PC-9 (cell line): ENCODE results near the gene ARNT2.
"Not testable (repeated sequence)": the region's sequence is repeated elsewhere in the genome, so short reads cannot be mapped to it uniquely, and the experiment has no call there.

Source experiments
- CTCF ChIP-seq: fragments of 200-600 bp; sonication (generic); conservative IDR thresholded peaks from 2 replicates; pipeline ENCODE4 v1.6.1; 2017; ENCODE audit warnings: mixed run types, antibody characterized with exemption, mild to moderate bottlenecking, moderate library complexity
- EZH2 ChIP-seq: fragments of 200-600 bp; sonication (generic); IDR thresholded peaks from 2 replicates; pipeline ENCODE4 v1.8.0; 2017; ENCODE audit warnings: antibody characterized with exemption, low read depth

DNA sequence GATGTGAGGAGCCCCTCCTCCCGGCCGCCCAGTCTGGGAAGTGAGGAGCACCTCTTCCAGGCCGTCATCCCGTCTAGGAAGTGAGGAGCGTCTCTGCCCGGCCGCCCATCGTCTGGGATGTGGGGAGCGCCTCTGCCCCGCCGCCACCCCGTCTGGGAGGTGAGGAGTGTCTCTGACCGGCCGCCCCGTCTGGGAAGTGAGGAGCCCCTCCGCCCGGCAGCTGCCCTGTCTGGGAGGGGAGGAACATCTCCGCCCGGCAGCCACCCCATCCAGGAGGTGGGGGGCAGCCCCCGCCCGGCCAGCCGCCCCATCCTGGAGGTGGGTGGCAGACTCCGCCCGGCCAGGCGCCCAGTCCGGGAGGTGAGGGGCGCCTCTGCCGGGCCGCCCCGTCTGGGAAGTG is 243.2 kb downstream of the ARNT2 start:
- TF ChIP-seq CTCF, EZH2: not testable (repeated sequence)
